Retinal pigment epithelial cell (primary cell): ENCODE data around the gene TTLL4.

Experiments used
- DNase-seq: peaks from one replicate; pipeline ENCODE4 v3.0.0-alpha.2; 2010; ENCODE audit warnings: low read depth
- H3K4me3 ChIP-seq: 2 replicates; pipeline ENCODE4 v1.5.1; 2011; ENCODE audit warnings: mild to moderate bottlenecking, low read length, control low read depth, moderate library complexity
- TF ChIP-seq, protein P1 (sequence below): conservative IDR thresholded peaks from 2 replicates; pipeline ENCODE4 v1.5.1; 2011; ENCODE audit warnings: low read depth, low read length, control low read depth, inconsistent platforms

Gene TTLL4

DNA sequence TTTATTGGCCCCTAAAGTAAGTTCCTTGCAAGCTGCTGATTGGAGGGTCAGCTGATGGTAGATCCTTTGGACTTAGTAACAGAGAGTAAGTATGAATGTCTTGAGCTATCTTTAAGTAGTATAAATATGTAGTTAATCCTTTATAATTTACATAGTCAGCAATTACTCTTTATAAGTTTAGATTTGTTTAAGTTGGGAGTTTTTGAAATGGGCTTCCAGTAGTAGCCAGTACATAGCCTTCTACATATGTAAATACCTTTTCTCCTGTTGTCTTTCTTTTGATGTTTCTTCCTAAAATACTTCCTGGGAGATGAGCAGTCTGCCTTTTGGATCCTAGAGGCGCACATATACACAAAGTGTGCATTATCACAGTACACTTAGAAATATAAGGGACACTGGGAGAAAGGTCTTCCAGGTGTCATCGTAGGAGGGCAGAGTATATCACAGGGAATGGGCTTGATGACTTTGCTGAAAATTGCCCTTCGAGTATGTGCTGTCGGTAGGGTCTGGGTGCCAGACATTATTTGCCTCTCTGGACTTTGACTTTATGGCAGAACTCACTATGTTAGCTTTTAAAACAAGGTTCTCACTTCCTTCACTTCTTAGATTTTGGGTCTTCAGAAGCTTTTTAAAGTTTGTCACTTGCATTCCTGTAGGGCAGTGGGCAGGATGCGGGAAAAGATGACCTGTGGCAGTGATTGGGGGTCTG is 21.6 kb downstream of the TTLL4 start:
- H3K4me3 ChIP-seq = no peak overlapping the region
- TF ChIP-seq, protein P1, sequence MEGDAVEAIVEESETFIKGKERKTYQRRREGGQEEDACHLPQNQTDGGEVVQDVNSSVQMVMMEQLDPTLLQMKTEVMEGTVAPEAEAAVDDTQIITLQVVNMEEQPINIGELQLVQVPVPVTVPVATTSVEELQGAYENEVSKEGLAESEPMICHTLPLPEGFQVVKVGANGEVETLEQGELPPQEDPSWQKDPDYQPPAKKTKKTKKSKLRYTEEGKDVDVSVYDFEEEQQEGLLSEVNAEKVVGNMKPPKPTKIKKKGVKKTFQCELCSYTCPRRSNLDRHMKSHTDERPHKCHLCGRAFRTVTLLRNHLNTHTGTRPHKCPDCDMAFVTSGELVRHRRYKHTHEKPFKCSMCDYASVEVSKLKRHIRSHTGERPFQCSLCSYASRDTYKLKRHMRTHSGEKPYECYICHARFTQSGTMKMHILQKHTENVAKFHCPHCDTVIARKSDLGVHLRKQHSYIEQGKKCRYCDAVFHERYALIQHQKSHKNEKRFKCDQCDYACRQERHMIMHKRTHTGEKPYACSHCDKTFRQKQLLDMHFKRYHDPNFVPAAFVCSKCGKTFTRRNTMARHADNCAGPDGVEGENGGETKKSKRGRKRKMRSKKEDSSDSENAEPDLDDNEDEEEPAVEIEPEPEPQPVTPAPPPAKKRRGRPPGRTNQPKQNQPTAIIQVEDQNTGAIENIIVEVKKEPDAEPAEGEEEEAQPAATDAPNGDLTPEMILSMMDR = no peak

DNA sequence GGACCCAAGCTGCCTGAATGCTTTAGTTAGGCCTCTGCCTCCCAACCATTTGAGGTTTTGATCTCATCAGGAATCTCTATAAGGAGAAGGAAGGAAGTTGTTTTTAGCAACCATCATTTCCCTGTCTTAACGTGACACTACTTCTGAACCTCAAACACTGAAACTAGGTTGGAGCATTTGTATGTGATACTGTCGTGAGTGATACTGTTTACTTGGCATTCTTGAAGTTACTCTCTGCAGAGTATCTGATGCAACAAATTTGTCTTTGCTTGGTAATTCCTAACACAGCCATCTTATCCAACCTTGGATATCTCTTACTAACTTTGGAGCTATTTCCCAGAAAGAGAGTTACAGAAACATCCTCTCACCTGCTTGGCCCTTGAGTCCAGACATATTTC is 22.1 kb downstream of the TTLL4 start:
- no peak overlapping the region for H3K4me3 ChIP-seq
- TF ChIP-seq, protein P1 = no peak
- DNase-seq = no peak

More for the DNA sequence above, 21.6 kb downstream of the TTLL4 start:
- DNase-seq = no peak

DNA sequence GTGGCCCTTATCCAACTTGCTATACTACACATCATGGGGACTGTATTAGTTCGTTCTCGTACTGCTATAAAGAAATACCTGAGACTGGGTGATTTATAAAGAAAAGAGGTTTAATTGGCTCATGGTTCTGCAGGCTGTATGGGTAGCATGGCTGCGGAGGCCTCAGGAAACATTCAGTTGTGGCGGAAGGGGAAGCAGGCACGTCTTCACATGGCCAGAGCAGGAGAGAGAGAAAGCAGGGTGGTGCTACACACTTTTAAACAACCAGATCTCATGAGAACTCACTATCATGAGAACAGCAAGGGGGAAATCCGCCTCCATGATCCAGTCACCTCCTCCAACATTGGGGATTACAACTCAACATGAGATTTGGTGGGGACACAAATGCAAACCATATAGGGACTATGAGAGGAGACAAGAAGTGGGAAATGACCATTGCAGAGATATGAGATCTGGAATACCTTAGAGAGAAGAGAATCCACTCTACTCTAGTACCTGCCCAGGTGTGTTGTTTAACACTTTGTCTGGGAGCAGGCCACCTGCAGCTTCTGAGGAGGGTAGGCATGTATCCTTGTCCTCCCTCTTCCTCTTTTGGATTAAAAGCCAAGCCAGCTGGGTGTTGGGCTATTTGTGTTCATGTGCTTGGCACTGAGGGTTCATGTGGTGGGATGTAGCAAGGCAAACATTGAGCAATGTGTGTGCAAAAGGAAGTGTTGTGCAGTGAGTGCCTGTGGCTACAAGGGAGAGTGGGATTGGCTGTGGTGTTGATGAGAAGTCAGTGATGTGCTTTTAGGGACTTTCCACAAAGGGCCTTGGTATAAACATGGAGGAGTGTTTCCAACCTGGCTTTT is 22.8 kb downstream of the TTLL4 start:
- no peak overlapping the region for H3K4me3 ChIP-seq

DNA sequence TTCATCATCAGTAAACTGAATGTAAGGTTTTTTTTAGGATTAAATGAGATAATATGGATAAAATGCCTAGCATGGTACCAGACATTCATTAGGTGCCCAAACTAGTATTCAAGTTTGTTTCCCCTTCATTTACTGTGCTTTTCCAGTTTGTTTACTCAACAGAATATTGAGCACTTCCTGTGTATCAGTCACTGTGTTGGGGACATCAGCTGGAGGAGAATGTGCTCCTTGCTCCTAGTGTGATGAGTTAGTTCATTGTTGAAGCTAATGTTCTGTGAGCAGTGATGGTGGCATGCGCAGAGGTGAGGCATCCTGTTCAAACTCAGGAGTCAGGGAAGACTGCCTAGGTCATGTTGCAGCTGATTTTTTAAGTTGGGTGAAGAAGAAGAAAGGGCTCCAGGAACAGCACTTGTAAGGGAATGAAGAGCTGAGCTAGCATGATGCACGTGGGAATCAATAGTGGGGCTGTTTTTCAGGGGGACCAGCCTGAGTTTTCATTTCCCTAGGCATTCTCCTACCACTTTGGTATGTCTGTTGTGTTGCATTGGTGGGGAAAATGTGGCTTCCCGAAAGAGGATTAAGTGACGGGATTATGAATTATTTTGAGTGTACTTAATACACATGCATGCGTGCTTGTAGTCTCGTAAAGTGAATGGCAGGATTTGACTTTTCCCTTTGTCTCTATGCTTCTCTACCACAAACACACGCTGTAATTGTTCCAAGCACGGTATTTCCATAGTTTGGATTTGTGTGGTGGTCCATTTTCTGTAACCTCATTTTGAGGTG is 23.7 kb downstream of the TTLL4 start:
- DNase-seq = peak; percentile 78
- no peak overlapping the region for H3K4me3 ChIP-seq
- TF ChIP-seq, protein P1 = no peak

More for the DNA sequence above, 22.8 kb downstream of the TTLL4 start:
- TF ChIP-seq, protein P1 = no peak
- DNase-seq = no peak

DNA sequence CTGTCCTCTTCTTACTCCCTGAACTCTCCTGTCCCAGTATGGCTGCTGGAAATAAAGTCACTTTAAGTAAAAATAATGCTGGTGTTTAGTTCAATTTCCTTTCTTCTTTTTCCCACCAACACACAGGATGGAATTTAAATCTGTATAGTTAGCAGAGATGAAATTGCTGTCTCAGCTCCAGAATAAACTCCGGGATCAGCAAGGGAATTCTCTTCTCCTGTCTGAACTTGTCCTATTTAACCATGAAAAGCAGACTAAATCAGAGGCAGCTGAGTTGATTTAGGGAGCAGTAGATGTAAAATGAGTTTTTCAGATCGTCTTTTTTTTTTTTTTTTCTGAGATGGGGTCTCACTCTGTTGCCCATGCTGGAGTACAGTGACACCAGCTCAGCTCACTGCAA is 25.9 kb downstream of the TTLL4 start:
- H3K4me3 ChIP-seq = no peak overlapping the region
- no peak for DNase-seq
- TF ChIP-seq, protein P1 = no peak

DNA sequence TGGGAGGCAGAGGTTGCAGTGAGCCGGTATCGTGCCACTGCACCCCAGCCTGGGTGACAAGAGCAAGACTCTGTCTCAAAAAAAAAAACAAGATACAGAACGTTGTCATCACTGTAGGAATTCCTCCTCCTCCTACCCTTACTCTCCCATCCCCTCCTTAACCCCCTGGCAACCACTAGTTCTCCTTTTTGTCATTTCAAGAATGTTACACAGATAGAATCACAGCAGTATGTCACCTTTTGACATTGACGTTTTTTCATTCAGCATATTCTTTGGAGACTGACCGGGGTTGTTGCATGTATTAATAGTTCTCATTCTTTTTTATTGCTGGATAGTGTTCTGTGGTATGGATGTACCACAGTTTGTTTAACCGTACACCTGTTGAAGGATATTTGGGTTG is 32.4 kb downstream of the TTLL4 start:
- DNase-seq = no peak
- H3K4me3 ChIP-seq = no peak overlapping the region
- TF ChIP-seq, protein P1 = no peak
